ENCODE data around the gene GPR180. TPM values are rescaled to one million over a fixed set of nuclear protein-coding genes. Genes with fewer than 3 reads are reported as not detected.

Gene GPR180
- total and polyA plus RNA-seq, 10 of the 15 experiments (the other 5 are each of a cell fraction or from before 2014, with no cell fraction given) = 1.6 to 7.2 (median 5.3) TPM

DNA sequence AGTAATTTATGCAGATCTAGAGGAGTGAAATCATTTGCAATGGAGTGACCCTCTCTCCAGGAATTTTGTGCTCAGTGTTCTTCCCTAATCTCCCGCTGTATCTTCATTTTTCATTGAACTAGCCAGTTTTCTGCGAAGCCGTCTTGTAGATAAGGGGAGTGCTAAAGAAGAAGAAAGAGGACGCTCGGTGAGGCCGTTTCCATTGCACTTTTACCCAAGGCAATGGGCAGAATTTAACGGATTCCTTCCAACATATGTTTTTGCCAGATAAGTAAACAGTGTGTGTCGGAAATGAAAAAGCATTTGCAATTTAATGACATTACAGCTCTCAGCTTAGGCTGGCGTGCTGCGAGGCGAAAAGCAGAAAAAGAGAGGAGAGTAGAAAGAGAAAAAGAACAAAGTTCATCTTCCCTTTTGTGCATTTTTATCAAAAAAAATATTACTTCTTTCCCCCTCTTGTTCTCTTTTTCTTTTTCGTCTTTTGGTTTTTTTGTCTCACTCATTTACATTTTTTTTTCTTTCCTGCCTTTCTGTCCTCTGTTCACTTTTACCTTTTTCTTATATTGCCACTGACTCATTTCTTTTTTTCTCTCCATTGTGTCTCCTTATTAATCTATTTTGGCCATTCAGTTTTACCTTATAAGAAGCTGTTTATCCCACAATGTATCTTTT lies 60.8 kb downstream of the GPR180 start (continued):
- TF ChIP-seq, protein P1, sequence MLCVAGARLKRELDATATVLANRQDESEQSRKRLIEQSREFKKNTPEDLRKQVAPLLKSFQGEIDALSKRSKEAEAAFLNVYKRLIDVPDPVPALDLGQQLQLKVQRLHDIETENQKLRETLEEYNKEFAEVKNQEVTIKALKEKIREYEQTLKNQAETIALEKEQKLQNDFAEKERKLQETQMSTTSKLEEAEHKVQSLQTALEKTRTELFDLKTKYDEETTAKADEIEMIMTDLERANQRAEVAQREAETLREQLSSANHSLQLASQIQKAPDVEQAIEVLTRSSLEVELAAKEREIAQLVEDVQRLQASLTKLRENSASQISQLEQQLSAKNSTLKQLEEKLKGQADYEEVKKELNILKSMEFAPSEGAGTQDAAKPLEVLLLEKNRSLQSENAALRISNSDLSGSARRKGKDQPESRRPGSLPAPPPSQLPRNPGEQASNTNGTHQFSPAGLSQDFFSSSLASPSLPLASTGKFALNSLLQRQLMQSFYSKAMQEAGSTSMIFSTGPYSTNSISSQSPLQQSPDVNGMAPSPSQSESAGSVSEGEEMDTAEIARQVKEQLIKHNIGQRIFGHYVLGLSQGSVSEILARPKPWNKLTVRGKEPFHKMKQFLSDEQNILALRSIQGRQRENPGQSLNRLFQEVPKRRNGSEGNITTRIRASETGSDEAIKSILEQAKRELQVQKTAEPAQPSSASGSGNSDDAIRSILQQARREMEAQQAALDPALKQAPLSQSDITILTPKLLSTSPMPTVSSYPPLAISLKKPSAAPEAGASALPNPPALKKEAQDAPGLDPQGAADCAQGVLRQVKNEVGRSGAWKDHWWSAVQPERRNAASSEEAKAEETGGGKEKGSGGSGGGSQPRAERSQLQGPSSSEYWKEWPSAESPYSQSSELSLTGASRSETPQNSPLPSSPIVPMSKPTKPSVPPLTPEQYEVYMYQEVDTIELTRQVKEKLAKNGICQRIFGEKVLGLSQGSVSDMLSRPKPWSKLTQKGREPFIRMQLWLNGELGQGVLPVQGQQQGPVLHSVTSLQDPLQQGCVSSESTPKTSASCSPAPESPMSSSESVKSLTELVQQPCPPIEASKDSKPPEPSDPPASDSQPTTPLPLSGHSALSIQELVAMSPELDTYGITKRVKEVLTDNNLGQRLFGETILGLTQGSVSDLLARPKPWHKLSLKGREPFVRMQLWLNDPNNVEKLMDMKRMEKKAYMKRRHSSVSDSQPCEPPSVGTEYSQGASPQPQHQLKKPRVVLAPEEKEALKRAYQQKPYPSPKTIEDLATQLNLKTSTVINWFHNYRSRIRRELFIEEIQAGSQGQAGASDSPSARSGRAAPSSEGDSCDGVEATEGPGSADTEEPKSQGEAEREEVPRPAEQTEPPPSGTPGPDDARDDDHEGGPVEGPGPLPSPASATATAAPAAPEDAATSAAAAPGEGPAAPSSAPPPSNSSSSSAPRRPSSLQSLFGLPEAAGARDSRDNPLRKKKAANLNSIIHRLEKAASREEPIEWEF (IDR thresholded peaks at IDR 0.05; ENCODE audit: insufficient replicate concordance, low read depth, low read length) = no peak
- TF ChIP-seq CHD4 (IDR thresholded peaks at IDR 0.05) = no peak
- TF ChIP-seq ZNF687 (IDR thresholded peaks at IDR 0.05) = no peak
- TF ChIP-seq HSF1 (IDR thresholded peaks at IDR 0.05; ENCODE audit: low read depth, low read length) = no peak
- TF ChIP-seq, protein P2, sequence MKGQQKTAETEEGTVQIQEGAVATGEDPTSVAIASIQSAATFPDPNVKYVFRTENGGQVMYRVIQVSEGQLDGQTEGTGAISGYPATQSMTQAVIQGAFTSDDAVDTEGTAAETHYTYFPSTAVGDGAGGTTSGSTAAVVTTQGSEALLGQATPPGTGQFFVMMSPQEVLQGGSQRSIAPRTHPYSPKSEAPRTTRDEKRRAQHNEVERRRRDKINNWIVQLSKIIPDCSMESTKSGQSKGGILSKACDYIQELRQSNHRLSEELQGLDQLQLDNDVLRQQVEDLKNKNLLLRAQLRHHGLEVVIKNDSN (IDR thresholded peaks at IDR 0.05; ENCODE audit: borderline replicate concordance, extremely low read length, insufficient read depth, low read depth, low read length) = no peak
- no peak for TF ChIP-seq RFX5 (IDR thresholded peaks at IDR 0.05; ENCODE audit: low read depth, low read length)
- no peak for TF ChIP-seq HCFC1 (IDR thresholded peaks at IDR 0.05; ENCODE audit: low read length)
- no peak for TF ChIP-seq NFXL1 (IDR thresholded peaks at IDR 0.05; ENCODE audit: borderline replicate concordance)
- no peak for TF ChIP-seq BCL11A (IDR thresholded peaks at IDR 0.05; ENCODE audit: low read depth, low read length)
- no peak for TF ChIP-seq CREM (IDR thresholded peaks at IDR 0.05; ENCODE audit: low read depth)
